ENCODE data around the gene CTTNBP2NL.
"Not testable (repeated sequence)": the region's sequence is repeated elsewhere in the genome, so short reads cannot be mapped to it uniquely, and the experiment has no call there.

The CTTNBP2NL gene

DNA sequence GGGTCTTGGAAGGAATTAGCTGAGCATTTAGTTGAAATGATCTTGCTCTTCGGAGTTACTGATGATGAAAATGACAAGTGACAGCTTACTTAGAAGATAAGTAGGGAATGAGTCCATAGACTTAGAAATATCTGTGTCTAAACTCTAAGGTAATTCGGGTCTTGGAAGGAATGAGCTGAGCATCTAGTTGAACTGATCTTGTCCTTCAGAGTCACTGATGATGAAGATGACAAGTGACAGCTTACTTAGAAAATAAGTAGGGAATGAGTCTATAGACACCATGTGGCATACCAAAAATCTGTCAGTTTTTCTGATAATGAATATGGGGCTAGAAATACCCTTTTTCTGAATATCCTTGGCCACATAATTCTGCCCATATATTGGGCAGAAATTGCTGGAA, 14.7 kb downstream of the CTTNBP2NL start:
- H3K9me3 ChIP-seq (ENCODE audit: control insufficient read depth, low read length), result no peaks in the 10 kb centered on the region

DNA sequence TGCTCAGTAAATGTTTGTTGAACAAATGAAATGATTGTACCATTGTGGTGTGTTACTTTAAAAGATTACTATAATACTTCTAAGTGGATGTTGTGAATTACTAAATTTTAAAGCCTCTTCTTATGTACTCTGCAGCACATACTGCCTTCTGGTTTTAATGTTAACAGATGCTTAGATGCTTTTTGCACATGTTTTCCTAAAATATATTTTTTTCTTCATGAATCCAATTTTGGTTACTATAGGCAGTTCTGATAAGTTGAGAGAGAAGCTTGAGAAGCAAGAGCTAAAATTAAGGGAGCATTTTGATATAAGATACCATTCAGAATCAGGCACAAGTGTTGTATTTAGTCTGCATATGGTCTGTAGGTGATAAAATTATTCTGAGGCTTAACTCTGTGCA, 21.3 kb downstream of the CTTNBP2NL start:
- Histone ChIP-seq H3K27ac (no peak overlapping the region), H3K79me2 (no peaks in the 10 kb centered on the region), H2AFZ (no peak overlapping the region), H3K4me1 (no peaks in the 10 kb centered on the region), H3K27me3 (ENCODE audit: control insufficient read depth, insufficient read depth, low read length) (no peaks in the 10 kb centered on the region), H3K4me3 (ENCODE audit: low read depth, low read length) (no peak overlapping the region), H3K9ac (no peak overlapping the region), H3K4me2 (ENCODE audit: low read length) (no peak overlapping the region), H3K36me3 (ENCODE audit: control insufficient read depth, insufficient read depth, low read length) (no peaks in the 10 kb centered on the region), H3K9me3 (ENCODE audit: control insufficient read depth, low read length) (no peaks in the 10 kb centered on the region)
- TF ChIP-seq, protein P1, sequence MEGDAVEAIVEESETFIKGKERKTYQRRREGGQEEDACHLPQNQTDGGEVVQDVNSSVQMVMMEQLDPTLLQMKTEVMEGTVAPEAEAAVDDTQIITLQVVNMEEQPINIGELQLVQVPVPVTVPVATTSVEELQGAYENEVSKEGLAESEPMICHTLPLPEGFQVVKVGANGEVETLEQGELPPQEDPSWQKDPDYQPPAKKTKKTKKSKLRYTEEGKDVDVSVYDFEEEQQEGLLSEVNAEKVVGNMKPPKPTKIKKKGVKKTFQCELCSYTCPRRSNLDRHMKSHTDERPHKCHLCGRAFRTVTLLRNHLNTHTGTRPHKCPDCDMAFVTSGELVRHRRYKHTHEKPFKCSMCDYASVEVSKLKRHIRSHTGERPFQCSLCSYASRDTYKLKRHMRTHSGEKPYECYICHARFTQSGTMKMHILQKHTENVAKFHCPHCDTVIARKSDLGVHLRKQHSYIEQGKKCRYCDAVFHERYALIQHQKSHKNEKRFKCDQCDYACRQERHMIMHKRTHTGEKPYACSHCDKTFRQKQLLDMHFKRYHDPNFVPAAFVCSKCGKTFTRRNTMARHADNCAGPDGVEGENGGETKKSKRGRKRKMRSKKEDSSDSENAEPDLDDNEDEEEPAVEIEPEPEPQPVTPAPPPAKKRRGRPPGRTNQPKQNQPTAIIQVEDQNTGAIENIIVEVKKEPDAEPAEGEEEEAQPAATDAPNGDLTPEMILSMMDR (IDR thresholded peaks at IDR 0.05), result no peak

More for the DNA sequence above, 14.7 kb downstream of the CTTNBP2NL start:
- H3K27me3 ChIP-seq (ENCODE audit: control insufficient read depth, insufficient read depth, low read length), result no peaks in the 10 kb centered on the region
- H2AFZ ChIP-seq, result no peak overlapping the region
- no peaks in the 10 kb centered on the region for H3K36me3 ChIP-seq (ENCODE audit: control insufficient read depth, insufficient read depth, low read length)
- no peaks in the 10 kb centered on the region for H3K79me2 ChIP-seq
- no peak overlapping the region for H3K4me2 ChIP-seq (ENCODE audit: low read length)
- H3K4me1 ChIP-seq, result no peaks in the 10 kb centered on the region
- TF ChIP-seq, protein P1 (IDR thresholded peaks at IDR 0.05), result no peak
- no peak overlapping the region for H3K9ac ChIP-seq
- no peak overlapping the region for H3K27ac ChIP-seq
- H3K4me3 ChIP-seq (ENCODE audit: low read depth, low read length), result no peak overlapping the region

DNA sequence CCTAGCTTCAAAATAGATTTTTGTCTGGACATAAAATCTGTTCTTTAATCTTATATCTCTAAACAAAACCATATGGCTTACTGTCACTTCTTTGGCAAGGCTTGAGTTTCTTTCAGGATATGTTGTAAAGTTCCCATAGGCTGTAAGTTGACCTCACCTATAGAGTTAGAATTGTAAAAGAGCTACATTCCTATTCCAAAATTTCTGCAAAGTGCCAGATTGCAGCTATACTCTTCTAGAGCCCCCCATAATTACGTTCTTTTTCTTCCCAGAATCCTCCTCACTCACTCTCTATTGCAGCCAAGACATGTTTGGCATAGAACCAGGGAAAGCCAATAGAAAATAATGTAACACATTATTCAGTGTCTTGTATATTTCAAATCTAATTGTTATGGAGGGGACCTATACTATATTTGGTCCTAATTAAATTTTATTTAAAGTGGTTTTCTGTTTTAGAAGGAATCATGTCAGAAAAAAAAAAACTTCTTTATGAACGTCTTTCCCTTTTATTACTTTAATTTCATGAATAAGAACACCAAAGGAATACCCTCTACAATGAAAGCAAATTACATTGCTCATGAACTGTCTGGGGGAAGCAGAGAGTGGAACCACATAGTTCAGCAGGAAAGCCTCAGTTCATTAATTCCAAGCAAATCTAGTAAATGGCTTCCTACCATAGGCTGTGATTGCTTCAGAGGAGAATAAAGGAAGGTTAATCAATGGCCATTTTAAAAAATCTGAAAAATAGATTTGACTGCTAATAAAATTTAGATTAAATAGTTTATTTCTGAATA, 22.3 kb downstream of the CTTNBP2NL start:
- H3K9me3 ChIP-seq (ENCODE audit: control insufficient read depth, low read length), result no peaks in the 10 kb centered on the region

DNA sequence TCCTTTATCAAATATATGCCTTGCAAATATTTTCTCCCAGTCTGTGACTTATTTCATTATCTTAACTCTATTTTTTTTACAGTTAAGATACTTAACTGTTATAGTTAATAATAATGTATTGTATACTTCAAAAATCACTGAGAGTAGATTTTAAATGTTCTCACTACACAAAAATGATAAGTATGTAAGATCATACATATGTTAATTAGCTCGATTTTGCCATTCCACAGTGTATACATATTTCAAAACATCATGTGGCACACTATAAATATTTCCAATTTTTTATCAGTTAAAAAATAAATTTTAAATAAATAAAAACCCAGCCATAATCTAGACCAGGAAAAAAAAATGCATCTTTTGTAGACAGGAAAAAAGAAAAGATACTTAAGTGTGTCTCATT, 27.2 kb downstream of the CTTNBP2NL start:
- Histone ChIP-seq H3K4me2 (ENCODE audit: low read length) (no peak overlapping the region), H3K9ac (no peak overlapping the region), H3K4me3 (ENCODE audit: low read depth, low read length) (no peak overlapping the region), H3K4me1 (no peaks in the 10 kb centered on the region), H3K27ac (no peak overlapping the region), H3K36me3 (ENCODE audit: control insufficient read depth, insufficient read depth, low read length) (no peaks in the 10 kb centered on the region), H3K27me3 (ENCODE audit: control insufficient read depth, insufficient read depth, low read length) (no peaks in the 10 kb centered on the region), H3K79me2 (no peaks in the 10 kb centered on the region), H3K9me3 (ENCODE audit: control insufficient read depth, low read length) (no peaks in the 10 kb centered on the region), H2AFZ (no peak overlapping the region)
- TF ChIP-seq, protein P1 (IDR thresholded peaks at IDR 0.05), result no peak

More for the DNA sequence above, 22.3 kb downstream of the CTTNBP2NL start:
- Histone ChIP-seq H3K4me2 (ENCODE audit: low read length) (no peak overlapping the region), H3K79me2 (no peaks in the 10 kb centered on the region), H3K4me3 (ENCODE audit: low read depth, low read length) (no peak overlapping the region), H3K9ac (no peak overlapping the region), H3K27ac (no peak overlapping the region), H3K27me3 (ENCODE audit: control insufficient read depth, insufficient read depth, low read length) (no peaks in the 10 kb centered on the region), H2AFZ (no peak overlapping the region), H3K4me1 (no peaks in the 10 kb centered on the region), H3K36me3 (ENCODE audit: control insufficient read depth, insufficient read depth, low read length) (no peaks in the 10 kb centered on the region)
- TF ChIP-seq, protein P1 (IDR thresholded peaks at IDR 0.05), result no peak

DNA sequence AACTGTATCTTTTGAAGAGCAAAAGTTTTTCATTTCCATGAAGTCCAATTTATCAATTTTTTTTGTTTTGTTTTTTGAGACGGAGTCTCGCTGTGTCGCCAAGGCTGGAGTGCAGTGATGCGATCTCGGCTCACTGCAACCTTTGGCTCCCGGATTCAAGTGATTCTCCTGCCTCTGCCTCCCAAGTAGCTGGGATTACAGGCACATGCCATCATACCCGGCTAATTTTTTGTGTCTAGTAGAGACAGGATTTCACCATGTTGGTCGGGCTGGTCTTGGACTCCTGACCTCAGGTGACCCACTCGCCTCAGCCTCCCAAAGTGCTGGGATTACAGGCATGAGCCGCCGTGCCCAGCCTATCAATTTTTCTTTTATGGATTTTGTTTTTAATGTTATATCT, 27.7 kb downstream of the CTTNBP2NL start:
- H3K9me3 ChIP-seq (ENCODE audit: control insufficient read depth, low read length), result not testable (repeated sequence)

More for the DNA sequence above, 27.7 kb downstream of the CTTNBP2NL start:
- H2AFZ ChIP-seq; H3K4me3 ChIP-seq (ENCODE audit: low read depth, low read length); H3K9ac ChIP-seq; H3K36me3 ChIP-seq (ENCODE audit: control insufficient read depth, insufficient read depth, low read length); H3K79me2 ChIP-seq; H3K4me1 ChIP-seq; H3K27me3 ChIP-seq (ENCODE audit: control insufficient read depth, insufficient read depth, low read length); H3K4me2 ChIP-seq (ENCODE audit: low read length); H3K27ac ChIP-seq: not testable (repeated sequence)

Data from parathyroid adenoma (tissue), 2 donors.